Measurements from ENCODE around the gene XIRP2. TPM values are rescaled to one million over a fixed set of nuclear protein-coding genes. Genes with fewer than 3 reads are reported as not detected.

Gene XIRP2
- total RNA-seq, 1 experiment from 2014 or later: not detected

DNA sequence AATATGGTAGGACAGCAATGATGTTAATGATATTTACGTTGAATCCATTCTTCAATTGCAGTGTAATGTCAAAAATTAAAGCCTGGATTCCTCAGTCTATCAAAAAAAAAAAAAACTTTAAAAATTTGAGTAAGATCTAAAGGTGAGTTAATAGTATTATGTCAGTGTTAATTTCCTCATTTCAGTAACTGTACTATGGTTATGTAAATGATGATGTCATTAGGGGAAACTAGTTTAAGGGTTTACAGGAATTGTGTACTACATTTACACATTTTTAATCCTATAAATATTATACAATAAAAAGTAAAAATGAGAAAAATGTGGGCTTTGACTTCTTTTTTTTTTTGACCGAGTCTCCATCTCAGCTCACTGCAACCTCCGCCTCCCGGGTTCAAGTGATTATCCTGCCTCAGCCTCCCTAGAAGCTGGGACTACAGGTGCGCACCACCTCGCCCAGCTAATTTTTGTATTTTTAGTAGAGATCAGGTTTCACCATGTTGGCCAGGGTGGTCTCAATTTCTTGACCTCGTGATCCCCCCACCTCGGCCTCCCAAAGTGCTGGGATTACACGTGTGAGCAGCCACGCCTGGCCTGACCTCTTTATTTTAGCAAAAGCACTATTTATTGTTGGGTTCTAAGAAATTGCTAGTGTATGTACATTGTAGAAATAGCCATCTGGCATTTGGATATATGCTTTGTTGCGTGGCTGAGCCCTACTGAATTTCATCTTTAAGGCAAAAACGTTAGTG, 106.5 kb downstream of the XIRP2 start:
- intact Hi-C loops (cut with micrococcal nuclease): no loop called here
- Mint-ChIP-seq H3K4me1 (ENCODE audit: insufficient read depth, unreplicated experiment) (no peaks in the 10 kb centered on the region), H3K27ac (ENCODE audit: low read depth, unreplicated experiment) (no peak overlapping the region), H3K4me3 (ENCODE audit: unreplicated experiment) (no peak overlapping the region), H3K27me3 (ENCODE audit: insufficient read depth, unreplicated experiment) (no peaks in the 10 kb centered on the region), H3K36me3 (ENCODE audit: insufficient read depth, unreplicated experiment) (no peaks in the 10 kb centered on the region), H3K9me3 (ENCODE audit: unreplicated experiment) (no peaks in the 10 kb centered on the region)
- ChIA-PET POLR2A (no interaction called here), CTCF (no interaction called here)
- TF ChIP-seq, protein P1, sequence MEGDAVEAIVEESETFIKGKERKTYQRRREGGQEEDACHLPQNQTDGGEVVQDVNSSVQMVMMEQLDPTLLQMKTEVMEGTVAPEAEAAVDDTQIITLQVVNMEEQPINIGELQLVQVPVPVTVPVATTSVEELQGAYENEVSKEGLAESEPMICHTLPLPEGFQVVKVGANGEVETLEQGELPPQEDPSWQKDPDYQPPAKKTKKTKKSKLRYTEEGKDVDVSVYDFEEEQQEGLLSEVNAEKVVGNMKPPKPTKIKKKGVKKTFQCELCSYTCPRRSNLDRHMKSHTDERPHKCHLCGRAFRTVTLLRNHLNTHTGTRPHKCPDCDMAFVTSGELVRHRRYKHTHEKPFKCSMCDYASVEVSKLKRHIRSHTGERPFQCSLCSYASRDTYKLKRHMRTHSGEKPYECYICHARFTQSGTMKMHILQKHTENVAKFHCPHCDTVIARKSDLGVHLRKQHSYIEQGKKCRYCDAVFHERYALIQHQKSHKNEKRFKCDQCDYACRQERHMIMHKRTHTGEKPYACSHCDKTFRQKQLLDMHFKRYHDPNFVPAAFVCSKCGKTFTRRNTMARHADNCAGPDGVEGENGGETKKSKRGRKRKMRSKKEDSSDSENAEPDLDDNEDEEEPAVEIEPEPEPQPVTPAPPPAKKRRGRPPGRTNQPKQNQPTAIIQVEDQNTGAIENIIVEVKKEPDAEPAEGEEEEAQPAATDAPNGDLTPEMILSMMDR (IDR thresholded peaks at IDR 0.05; ENCODE audit: unreplicated experiment): no peak
- no peak for DNase-seq (ENCODE audit: unreplicated experiment)
- BruUV-seq (replicated peaks): no TSS peak

DNA sequence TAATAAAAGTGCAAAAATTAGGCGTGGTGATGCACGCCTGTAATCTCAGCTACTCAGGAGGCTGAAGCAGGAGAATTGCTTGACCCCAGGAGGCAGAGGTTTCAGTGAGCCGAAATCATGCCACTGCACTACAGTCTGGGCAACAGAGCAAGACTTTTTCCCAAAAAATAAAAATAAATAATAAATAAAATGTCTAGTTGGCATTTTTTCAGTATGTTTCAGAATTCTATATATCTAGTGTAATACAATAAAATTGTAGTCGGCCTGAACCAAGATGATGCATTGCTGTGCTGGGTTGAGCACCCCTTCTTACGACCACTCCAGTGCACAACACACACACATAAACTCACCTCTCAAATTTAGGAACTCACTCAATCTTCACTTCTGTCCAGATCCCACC, 108.2 kb downstream of the XIRP2 start:
- H3K4me1 Mint-ChIP-seq (ENCODE audit: insufficient read depth, unreplicated experiment): no peaks in the 10 kb centered on the region
- ChIA-PET POLR2A (interaction anchor here (0.7 kb wide), 1 partner anchor 69 kb away, joined by 3 read pairs; no protein-coding TSS in a partner anchor), CTCF (no interaction called here)
- TF ChIP-seq, protein P1 (IDR thresholded peaks at IDR 0.05; ENCODE audit: unreplicated experiment): no peak
- DNase-seq (ENCODE audit: unreplicated experiment): no peak
- H3K27ac Mint-ChIP-seq (ENCODE audit: low read depth, unreplicated experiment): no peak overlapping the region
- no peaks in the 10 kb centered on the region for H3K27me3 Mint-ChIP-seq (ENCODE audit: insufficient read depth, unreplicated experiment)
- intact Hi-C loops (cut with micrococcal nuclease): no loop called here
- H3K36me3 Mint-ChIP-seq (ENCODE audit: insufficient read depth, unreplicated experiment): no peaks in the 10 kb centered on the region
- no TSS peak for BruUV-seq (replicated peaks)
- no peak overlapping the region for H3K4me3 Mint-ChIP-seq (ENCODE audit: unreplicated experiment)
- H3K9me3 Mint-ChIP-seq (ENCODE audit: unreplicated experiment): no peaks in the 10 kb centered on the region

DNA sequence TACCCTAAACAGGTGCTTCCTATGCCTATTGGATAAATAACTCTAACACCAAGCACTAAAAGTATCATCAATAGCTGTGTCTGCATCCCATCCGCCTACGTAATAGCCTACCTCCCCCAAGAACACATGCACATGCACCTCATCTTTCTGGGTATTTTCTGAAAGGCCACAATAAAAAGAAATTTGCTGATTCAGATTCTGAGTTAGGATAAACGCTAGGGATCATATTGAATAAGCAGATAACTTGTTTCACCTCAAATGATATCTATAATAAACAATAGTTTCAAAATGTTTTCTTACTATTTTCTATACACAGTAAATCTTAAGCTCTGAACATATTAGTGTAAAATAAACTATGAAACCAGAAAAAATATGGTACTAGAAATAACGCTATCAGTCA, 112.9 kb downstream of the XIRP2 start:
- Mint-ChIP-seq H3K4me3 (ENCODE audit: unreplicated experiment) (no peak overlapping the region), H3K9me3 (ENCODE audit: unreplicated experiment) (no peaks in the 10 kb centered on the region), H3K36me3 (ENCODE audit: insufficient read depth, unreplicated experiment) (no peaks in the 10 kb centered on the region), H3K4me1 (ENCODE audit: insufficient read depth, unreplicated experiment) (no peaks in the 10 kb centered on the region), H3K27ac (ENCODE audit: low read depth, unreplicated experiment) (no peak overlapping the region), H3K27me3 (ENCODE audit: insufficient read depth, unreplicated experiment) (no peaks in the 10 kb centered on the region)
- ChIA-PET CTCF (no interaction called here), POLR2A (no interaction called here)
- TF ChIP-seq, protein P1 (IDR thresholded peaks at IDR 0.05; ENCODE audit: unreplicated experiment): no peak
- intact Hi-C loops (cut with micrococcal nuclease): no loop called here
- no TSS peak for BruUV-seq (replicated peaks)
- no peak for DNase-seq (ENCODE audit: unreplicated experiment)

DNA sequence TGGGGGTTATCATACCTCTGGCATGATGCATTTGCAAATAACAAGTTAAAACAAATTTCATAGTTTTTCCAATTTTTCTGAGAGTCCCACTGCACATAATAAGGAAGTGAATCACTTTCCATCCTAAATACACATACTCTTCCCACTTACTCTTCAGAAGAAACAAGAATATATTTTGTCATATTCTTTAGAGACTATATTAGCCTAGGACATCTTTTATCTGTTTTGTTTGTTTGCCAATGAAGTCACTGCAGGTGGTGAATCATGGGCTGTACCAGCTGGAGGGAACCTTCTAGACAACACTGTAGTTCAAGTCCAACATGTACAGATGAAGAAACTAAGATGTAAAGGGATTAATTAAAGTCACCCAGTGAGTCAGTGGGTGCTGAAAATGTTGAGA, 116.8 kb downstream of the XIRP2 start:
- ChIA-PET CTCF (no interaction called here), POLR2A (no interaction called here)
- H3K27me3 Mint-ChIP-seq (ENCODE audit: insufficient read depth, unreplicated experiment): no peaks in the 10 kb centered on the region
- intact Hi-C loops (cut with micrococcal nuclease): no loop called here
- no peaks in the 10 kb centered on the region for H3K36me3 Mint-ChIP-seq (ENCODE audit: insufficient read depth, unreplicated experiment)
- TF ChIP-seq, protein P1 (IDR thresholded peaks at IDR 0.05; ENCODE audit: unreplicated experiment): no peak
- no peak overlapping the region for H3K4me3 Mint-ChIP-seq (ENCODE audit: unreplicated experiment)
- no TSS peak for BruUV-seq (replicated peaks)
- DNase-seq (ENCODE audit: unreplicated experiment): no peak
- no peaks in the 10 kb centered on the region for H3K4me1 Mint-ChIP-seq (ENCODE audit: insufficient read depth, unreplicated experiment)
- no peak overlapping the region for H3K27ac Mint-ChIP-seq (ENCODE audit: low read depth, unreplicated experiment)
- H3K9me3 Mint-ChIP-seq (ENCODE audit: unreplicated experiment): no peaks in the 10 kb centered on the region

All from MCF 10A (cell line).